HepG2 (cell line): ENCODE results near the gene WWTR1. TPM values are rescaled to one million over a fixed set of nuclear protein-coding genes. Genes with fewer than 3 reads are reported as not detected.

ENCODE experiments used
- KLF16 ChIP-seq, 2 experiments: sonication (generic) in 1 of 2; formaldehyde crosslinking in 1 of 2; IDR thresholded peaks; 2 replicates each; pipeline versions ENCODE4 v1.6.1 to v1.8.0; 2016 to 2023; ENCODE audit warnings: missing genetic modification reagents in 2 of 2, missing compliant biosample characterization in 1 of 2
- KMT2B ChIP-seq: IDR thresholded peaks from 2 replicates; pipeline ENCODE4 v1.6.1; 2016; ENCODE audit warnings: missing genetic modification reagents, missing compliant biosample characterization
- MLXIP ChIP-seq: sonication (generic); formaldehyde crosslinking; IDR thresholded peaks from 2 replicates; pipeline ENCODE4 v1.9.0; 2021; ENCODE audit warnings: missing genetic modification reagents, borderline replicate concordance
- MTA3 ChIP-seq: sonication (generic); formaldehyde crosslinking; IDR thresholded peaks from 2 replicates; pipeline ENCODE4 v1.4.0; 2020; ENCODE audit warnings: missing genetic modification reagents
- NR2C2 ChIP-seq: sonication (generic); formaldehyde crosslinking; IDR thresholded peaks from 2 replicates; pipeline ENCODE4 v1.4.0; 2020; ENCODE audit warnings: missing genetic modification reagents, mild to moderate bottlenecking, moderate library complexity, borderline replicate concordance
- PITX1 ChIP-seq: sonication (generic); formaldehyde crosslinking; IDR thresholded peaks from 2 replicates; pipeline ENCODE4 v1.5.1; 2020; ENCODE audit warnings: mild to moderate bottlenecking, missing genetic modification reagents
- RBAK ChIP-seq: sonication (generic); formaldehyde crosslinking; IDR thresholded peaks from 2 replicates; pipeline ENCODE4 v1.5.1; 2020; ENCODE audit warnings: mild to moderate bottlenecking, missing genetic modification reagents
- REPIN1 ChIP-seq: sonication (generic); formaldehyde crosslinking; IDR thresholded peaks from 2 replicates; pipeline ENCODE4 v1.8.0; 2022; ENCODE audit warnings: missing genetic modification reagents, low read depth, mild to moderate bottlenecking, borderline replicate concordance
- SP4 ChIP-seq: sonication (generic); formaldehyde crosslinking; IDR thresholded peaks from 2 replicates; pipeline ENCODE4 v1.8.1; 2023; ENCODE audit warnings: mild to moderate bottlenecking, missing genetic modification reagents
- TEAD3 ChIP-seq: optimal IDR thresholded peaks from 2 replicates; pipeline ENCODE3; 2016; ENCODE audit warnings: borderline replicate concordance
- ZBTB46 ChIP-seq: sonication (generic); formaldehyde crosslinking; IDR thresholded peaks from 2 replicates; pipeline ENCODE4 v1.4.0; 2020; ENCODE audit warnings: mild to moderate bottlenecking, missing genetic modification reagents, borderline replicate concordance
- ZKSCAN8 ChIP-seq: IDR thresholded peaks from 2 replicates; pipeline ENCODE4 v1.6.1; 2016; ENCODE audit warnings: borderline replicate concordance, missing genetic modification reagents, missing compliant biosample characterization
- ZNF33A ChIP-seq: sonication (generic); formaldehyde crosslinking; IDR thresholded peaks from 2 replicates; pipeline ENCODE4 v1.5.1; 2020; ENCODE audit warnings: missing genetic modification reagents, mild to moderate bottlenecking, moderate library complexity, borderline replicate concordance
- ZNF788 ChIP-seq: sonication (generic); formaldehyde crosslinking; IDR thresholded peaks from 2 replicates; pipeline ENCODE4 v1.5.0; 2020; ENCODE audit warnings: mild to moderate bottlenecking, missing genetic modification reagents, borderline replicate concordance
- polyA plus RNA-seq, 8 experiments: library from polyadenylated mRNA; depleted of rRNA in 3 of 8; stranded (reverse) in 7 of 8; unstranded in 1 of 8; fragments of >200 nt; fragmentation: Illumina TruSeq in 4 of 8; extraction: Trizol in 4 of 8; gene quantifications; 2 replicates each; pipeline versions ENCODE4 v1.2.1 to v1.2.3, GENCODE V29; 2011 to 2016; ENCODE audit warnings: low read depth in 4 of 8, missing spikeins in 1 of 8, mixed read lengths in 1 of 8; ENCODE audit not compliant: insufficient read depth in 1 of 8
- total RNA-seq, 5 experiments: library from RNA; depleted of rRNA; stranded (reverse); fragments of >200 nt; fragmentation: Illumina TruSeq; extraction: Trizol; gene quantifications; 2 replicates each; pipeline ENCODE4 v1.2.3, GENCODE V29; 2016; ENCODE audit warnings: low read depth in 1 of 5
- TF ChIP-seq, protein P1 (sequence below): sonication (generic); formaldehyde crosslinking; IDR thresholded peaks from 2 replicates; pipeline ENCODE4 v1.4.0; 2020; ENCODE audit warnings: mild to moderate bottlenecking, missing genetic modification reagents
- TF ChIP-seq, protein P2 (sequence below): IDR thresholded peaks from 2 replicates; pipeline ENCODE4 v1.6.1; 2016; ENCODE audit warnings: missing genetic modification reagents, missing compliant biosample characterization
- TF ChIP-seq, protein P3 (sequence below), 2 experiments: sonication (generic) in 1 of 2; formaldehyde crosslinking in 1 of 2; IDR thresholded peaks; 2 replicates each; pipeline versions ENCODE4 v1.4.0 to v1.6.1; 2016 to 2020; ENCODE audit warnings: borderline replicate concordance in 1 of 2, low read depth in 1 of 2, mild to moderate bottlenecking in 1 of 2, missing genetic modification reagents in 1 of 2

The WWTR1 gene
- total and polyA plus RNA-seq, 2 of the 13 experiments (the other 11 are each of a cell fraction or from before 2014, with no cell fraction given) = 19.7 to 139 TPM

DNA sequence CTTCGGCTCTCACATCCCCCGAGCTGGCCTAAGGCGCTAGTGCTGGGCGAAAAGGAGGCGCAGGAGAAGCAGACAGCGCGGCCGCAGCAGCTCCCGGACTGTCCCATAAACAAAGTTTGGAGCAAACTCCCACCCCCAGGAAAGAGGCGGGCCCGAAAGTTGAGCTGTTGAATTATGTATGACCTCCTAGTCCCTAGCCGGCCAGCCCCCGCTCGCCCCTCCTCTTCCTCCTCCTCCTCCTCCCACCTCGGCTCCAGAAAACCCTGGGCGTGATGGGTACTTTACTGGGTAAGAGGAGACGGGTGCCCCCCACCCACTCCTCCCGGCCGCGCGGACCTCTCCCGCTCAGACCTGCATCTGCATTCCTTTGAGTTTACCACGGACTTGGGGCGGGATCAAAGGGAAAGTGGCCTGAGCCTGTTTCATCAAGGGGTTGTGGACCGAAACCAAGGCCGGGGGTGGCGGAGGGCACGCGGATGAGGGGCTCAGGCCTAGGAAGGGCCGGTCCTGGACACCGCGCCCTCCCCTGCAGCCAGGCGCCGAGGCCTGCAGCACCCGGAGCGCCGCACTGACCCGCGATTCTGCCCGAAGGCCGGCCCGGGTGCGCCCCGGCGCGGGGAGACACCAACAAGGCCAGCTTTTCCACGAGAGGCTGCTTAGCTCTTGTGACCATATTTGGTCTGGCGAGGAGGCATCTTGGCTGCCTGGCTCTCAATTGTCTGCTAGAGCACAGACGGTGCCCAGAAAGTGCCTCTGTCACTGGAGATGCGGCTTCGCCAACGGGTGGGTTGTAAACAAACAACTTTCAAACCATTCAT, at the start of gene WWTR1 (continued):
- TF ChIP-seq, protein P1, sequence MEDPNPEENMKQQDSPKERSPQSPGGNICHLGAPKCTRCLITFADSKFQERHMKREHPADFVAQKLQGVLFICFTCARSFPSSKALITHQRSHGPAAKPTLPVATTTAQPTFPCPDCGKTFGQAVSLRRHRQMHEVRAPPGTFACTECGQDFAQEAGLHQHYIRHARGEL = peak; percentile 86; the same call in 1 of the 2 replicates
- peak; percentile 42 for TF ChIP-seq TEAD3 (CRISPR knock-in tag)
- TF ChIP-seq MTA3 (CRISPR knock-in tag) = 0 out of 2 replicates have a peak, but pooled peaks have one; percentile 53
- no peak for TF ChIP-seq MLXIP
- 0 out of 2 replicates have a peak, but pooled peaks have one; percentile 56 for TF ChIP-seq ZNF33A (CRISPR knock-in tag)
- no peak for TF ChIP-seq RBAK (CRISPR knock-in tag)
- peak; percentile 37; the same call in 1 of the 2 replicates for TF ChIP-seq PITX1 (CRISPR knock-in tag)
- peak in 1 of 2 experiments; percentile 33; a peak in 1 of 4 replicates for TF ChIP-seq KLF16 (CRISPR knock-in tag; IDR thresholded peaks at IDR 0.05)
- 0 out of 2 replicates have a peak, but pooled peaks have one; percentile 35 for TF ChIP-seq KMT2B (CRISPR knock-in tag)
- TF ChIP-seq REPIN1 (CRISPR knock-in tag) = peak; percentile 73
- TF ChIP-seq, protein P2, sequence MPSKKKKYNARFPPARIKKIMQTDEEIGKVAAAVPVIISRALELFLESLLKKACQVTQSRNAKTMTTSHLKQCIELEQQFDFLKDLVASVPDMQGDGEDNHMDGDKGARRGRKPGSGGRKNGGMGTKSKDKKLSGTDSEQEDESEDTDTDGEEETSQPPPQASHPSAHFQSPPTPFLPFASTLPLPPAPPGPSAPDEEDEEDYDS (CRISPR knock-in tag) = peak; percentile 75
- peak; percentile 58; the same call in 1 of the 2 replicates for TF ChIP-seq SP4 (CRISPR knock-in tag)
- TF ChIP-seq ZNF788 (CRISPR knock-in tag) = peak; percentile 39; the same call in 1 of the 2 replicates
- TF ChIP-seq, protein P3, sequence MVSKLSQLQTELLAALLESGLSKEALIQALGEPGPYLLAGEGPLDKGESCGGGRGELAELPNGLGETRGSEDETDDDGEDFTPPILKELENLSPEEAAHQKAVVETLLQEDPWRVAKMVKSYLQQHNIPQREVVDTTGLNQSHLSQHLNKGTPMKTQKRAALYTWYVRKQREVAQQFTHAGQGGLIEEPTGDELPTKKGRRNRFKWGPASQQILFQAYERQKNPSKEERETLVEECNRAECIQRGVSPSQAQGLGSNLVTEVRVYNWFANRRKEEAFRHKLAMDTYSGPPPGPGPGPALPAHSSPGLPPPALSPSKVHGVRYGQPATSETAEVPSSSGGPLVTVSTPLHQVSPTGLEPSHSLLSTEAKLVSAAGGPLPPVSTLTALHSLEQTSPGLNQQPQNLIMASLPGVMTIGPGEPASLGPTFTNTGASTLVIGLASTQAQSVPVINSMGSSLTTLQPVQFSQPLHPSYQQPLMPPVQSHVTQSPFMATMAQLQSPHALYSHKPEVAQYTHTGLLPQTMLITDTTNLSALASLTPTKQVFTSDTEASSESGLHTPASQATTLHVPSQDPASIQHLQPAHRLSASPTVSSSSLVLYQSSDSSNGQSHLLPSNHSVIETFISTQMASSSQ (IDR thresholded peaks at IDR 0.05; ENCODE audit: low read depth) = 0 out of 2 replicates have a peak, but pooled peaks have one; percentile 5
- TF ChIP-seq, protein P3 (CRISPR knock-in tag; IDR thresholded peaks at IDR 0.05; ENCODE audit: borderline replicate concordance) = no peak; the same call in 1 of the 2 replicates
- TF ChIP-seq ZBTB46 (CRISPR knock-in tag) = no peak
- peak; percentile 63; the same call in 1 of the 2 replicates for TF ChIP-seq ZKSCAN8 (CRISPR knock-in tag)
- 0 out of 2 replicates have a peak, but pooled peaks have one; percentile 34 for TF ChIP-seq NR2C2 (CRISPR knock-in tag)
